ENCODE results near the gene SPACA4.
"Not testable (repeated sequence)": the region's sequence is repeated elsewhere in the genome, so short reads cannot be mapped to it uniquely, and the experiment has no call there.

SPACA4 gene

DNA sequence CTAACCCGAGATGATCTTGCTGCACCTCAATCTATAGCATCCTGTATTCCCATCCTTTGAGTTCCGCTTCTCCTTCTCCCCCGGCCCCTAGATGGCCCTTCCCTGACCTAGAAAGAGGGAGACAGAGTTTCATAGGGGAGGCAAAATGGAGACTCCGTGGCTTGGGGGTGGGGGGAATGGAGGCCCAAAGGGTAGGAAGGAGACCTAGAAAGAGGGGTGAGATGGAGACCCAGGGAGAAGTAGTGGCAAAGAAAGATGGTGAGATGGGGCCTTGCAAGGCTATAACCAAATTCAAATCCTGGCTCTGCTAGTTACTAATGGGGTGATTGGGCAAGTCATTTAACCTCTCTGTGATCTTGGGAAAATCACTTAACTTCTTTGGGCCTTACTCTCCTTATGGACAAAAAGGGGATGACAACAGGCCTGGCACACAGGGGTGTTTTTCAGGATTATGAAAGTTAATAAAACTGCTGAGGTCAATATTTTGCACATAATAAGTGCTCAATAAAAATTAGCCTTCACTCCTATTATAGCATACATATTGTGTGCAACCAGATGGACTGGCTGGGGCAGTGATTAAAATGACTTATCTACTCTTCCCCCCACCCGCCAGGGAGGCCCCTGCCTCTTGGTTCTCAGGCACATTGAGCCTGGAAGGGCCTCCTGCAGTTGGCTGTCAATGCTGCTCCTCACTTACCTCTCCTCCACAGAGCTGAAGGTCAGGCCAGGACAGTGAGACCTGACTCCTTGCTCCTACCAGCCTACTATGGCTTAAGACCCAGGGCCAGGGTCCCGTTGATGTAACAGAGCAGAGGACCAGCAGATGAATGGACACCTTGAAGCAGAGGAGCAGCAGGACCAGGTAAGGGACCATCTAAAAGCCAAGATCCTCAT is 13.4 kb downstream of the SPACA4 start:
- no peak for DNase-seq

DNA sequence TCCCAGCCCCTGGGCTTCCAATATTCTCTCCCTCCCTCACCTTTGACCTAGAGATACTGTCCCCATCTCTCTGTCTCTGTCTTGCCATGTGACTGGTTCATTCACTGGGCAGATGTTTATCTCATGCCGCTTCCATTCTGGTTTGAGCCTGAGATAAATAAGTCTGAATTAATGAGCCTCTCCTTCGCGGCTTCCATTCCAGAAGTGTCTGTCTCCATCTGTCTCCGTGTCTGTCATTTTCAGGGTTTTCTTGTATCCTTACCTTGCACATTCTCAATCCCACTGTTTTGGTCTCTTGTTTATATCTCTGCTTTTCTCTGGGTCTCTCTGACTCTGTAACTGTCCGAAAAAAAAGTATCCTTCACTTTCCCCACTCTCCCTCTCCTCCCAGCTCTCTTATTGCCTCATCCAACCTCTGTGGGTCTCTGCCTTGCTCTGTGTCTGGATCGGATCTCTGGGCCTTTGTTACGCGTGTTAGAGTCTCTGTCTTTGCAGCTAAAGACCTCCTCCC is 17.1 kb downstream of the SPACA4 start:
- no peak for DNase-seq

DNA sequence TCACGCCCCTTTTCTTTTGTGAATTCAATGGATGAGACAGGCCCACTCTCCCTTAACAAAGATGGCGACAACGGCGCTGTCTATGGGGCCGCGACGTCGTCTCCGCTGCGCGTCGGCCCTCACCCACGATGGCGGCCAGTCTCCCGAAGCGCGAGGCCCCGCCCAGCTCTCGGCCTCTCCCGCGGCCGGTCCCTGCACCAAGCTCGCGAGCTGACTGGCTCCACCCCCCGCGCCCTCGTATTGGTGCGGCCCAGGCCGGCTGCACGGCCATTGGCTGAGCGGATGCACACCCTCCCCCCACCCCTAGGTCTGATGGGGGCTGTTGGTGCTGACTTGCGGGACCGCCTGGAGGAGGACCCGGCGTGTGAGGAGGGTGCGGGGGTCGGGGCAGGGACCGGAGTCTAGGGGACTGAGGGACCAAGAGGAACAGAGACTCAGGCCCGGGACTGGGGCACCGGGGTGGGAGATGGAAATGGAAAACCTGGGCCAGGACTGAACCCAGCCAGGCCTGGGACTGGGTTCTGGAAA is 17.6 kb downstream of the SPACA4 start:
- peak; percentile 95 to 99 (median 97) for DNase-seq

- no peak for DNase-seq
Observed at GRCh38 chr19:48624791-48625723, 18.5 kb downstream of the SPACA4 start.

- no peak for DNase-seq
Observed at GRCh38 chr19:48625891-48626327, 19.4 kb downstream of the SPACA4 start.

GRCh38 chr19:48627201-48627864 is 20.8 kb downstream of the SPACA4 start:
- DNase-seq, result no peak

- no peak for DNase-seq
Observed at GRCh38 chr19:48627865-48628314, 21.3 kb downstream of the SPACA4 start.

GRCh38 chr19:48628486-48629296 is 22.1 kb downstream of the SPACA4 start:
- DNase-seq, result no peak

DNA sequence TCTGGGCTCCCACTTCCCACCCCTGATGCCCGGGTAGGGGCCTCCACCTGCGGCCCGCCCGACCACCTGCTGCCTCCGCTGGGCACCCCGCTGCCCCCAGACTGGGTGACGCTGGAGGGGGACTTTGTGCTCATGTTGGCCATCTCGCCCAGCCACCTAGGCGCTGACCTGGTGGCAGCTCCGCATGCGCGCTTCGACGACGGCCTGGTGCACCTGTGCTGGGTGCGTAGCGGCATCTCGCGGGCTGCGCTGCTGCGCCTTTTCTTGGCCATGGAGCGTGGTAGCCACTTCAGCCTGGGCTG is 22.7 kb downstream of the SPACA4 start:
- peak in 1 of 3 experiments; percentile 66 for DNase-seq

GRCh38 chr19:48629599-48630295 is 23.2 kb downstream of the SPACA4 start:
- DNase-seq, result peak in 2 of 3 experiments; percentile 5 to 80

DNA sequence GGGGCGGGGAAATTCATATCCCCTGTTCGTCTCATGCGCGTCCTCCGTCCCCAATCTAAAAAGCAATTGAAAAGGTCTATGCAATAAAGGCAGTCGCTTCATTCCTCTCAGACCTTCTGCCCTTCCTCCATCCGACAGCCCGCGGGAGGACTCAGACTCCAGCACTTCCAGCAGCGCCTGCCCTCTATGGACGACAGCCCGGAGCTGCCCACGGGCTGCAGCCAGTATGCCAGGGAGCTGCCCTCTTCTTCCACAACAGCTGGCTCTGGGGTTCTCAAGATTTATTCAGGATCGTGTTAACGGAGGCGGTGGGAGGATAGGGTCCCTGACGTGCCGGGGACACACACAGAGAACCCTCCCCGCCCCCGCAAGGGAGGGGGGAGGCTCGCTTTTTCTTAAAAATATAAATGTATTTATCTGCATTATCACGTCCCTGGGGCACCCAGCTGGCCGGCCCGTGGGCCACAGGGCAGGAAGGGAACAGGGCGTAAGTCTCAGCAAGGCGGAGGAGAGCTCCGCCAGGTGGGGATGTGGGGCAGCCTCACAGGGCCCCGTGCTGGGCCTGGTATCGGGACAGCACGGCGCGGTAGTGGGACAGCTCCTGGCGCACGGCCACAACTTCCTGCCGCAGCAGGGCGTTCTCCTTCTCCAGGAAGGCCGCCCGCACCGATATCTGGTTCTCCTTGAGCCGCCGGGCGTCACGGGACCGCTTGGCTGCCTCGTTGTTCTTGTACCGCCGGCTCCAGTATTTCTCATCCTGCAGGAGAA is 23.9 kb downstream of the SPACA4 start:
- no peak for DNase-seq

- DNase-seq, result peak in 1 of 3 experiments; percentile 74
Observed at GRCh38 chr19:48631225-48631624, 24.7 kb downstream of the SPACA4 start.

DNA sequence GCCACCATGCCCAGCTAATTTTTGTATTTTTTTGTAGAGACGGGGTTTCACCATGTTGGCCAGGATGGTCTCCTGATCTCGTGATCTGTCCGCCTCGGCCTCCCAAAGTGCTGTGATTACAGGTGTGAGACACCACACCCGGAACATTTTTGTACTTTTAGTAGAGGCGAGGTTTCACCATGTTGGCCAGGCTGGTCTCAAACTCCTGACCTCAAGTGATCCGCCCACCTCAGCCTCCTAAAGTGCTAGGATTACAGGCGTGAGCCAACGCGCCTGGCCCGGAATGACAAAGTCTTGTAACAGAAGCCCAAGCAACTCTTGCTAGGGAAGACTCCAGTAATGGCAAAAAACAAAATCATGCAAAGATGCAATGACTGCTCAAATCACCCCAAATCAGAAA is 25.7 kb downstream of the SPACA4 start:
- DNase-seq, result not testable (repeated sequence)

DNA sequence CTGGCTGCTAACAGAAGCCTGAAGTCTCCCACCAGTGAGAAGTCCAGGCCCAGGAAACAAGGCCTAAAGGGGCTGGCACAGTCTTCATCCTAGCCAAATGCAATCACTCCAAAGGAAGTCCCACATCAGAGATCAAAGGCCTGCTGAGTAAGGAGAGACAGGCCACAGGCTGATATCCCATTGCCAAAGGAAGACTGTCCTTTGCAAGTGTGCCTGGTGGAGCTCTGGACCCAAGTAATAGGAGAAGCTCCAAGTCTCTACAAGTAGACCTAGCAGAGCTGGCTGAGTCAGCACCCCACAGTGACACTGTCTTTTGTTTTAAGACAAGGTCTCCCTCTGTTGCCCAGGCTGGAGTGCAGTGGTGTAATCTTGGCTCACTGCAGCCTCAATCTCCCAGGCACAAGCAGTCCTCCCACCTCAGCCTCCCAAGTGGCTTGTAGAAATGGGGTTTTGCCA is 26.2 kb downstream of the SPACA4 start:
- no peak for DNase-seq

DNA sequence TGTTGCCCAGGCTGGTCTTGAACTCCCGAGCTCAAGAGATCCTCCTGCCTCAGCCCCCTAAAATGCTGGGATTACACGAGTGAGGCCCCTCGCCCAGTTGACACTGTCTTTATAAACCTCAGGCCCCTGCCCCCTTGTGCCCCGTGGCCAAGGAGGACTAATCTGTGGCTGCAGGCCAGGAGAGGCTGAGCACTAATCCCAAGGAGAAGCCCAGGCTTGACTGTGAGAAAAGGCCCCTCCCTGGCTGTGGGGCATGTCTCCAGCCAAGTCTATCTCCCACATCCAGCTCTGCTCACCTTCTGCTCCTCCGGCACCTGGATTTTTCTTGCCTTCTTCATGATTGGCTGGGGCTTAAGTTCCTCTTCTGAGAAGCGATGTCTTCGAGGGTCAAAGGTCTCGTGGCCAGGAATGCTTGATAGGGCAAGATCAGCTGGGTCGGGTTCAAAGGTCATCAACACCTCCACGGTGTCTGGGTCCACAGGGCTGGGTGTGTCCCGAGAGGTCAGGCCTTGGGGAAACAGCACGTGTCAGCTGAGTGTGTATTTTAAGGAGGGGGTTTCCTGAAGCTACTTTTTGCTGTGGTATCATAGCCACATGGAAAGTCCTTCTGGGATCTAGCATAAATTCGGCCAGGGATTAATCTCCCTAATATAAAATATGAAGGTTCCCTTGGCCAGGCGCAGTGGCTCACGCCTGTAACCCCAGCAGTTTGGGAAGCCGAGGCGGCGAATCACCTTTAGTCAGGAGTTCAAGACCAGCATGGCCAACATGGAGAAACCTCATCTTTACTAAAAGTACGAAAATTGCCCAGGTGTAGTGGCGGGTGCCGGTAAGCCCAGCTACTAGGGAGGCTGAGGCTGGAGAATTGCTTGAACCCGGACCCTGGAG is 26.9 kb downstream of the SPACA4 start:
- no peak for DNase-seq

DNA sequence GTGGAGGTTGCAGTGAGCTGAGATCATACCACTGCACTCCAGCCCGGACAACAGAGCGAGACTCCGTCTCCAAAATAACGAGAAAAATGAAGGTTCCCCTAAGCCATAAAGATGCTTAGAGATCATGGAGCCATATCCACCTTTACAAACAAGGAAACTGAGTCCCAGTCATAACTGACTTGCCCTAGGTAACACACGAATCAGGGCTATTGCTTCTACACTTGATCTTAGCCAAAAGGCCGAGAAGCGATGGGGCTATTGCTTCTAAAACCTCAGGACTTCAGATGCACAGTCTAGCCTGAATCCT is 27.4 kb downstream of the SPACA4 start:
- DNase-seq, result no peak

GRCh38 chr19:48634424-48635262 is 28.1 kb downstream of the SPACA4 start:
- DNase-seq, result peak; percentile 95 to 98 (median 97)

DNA sequence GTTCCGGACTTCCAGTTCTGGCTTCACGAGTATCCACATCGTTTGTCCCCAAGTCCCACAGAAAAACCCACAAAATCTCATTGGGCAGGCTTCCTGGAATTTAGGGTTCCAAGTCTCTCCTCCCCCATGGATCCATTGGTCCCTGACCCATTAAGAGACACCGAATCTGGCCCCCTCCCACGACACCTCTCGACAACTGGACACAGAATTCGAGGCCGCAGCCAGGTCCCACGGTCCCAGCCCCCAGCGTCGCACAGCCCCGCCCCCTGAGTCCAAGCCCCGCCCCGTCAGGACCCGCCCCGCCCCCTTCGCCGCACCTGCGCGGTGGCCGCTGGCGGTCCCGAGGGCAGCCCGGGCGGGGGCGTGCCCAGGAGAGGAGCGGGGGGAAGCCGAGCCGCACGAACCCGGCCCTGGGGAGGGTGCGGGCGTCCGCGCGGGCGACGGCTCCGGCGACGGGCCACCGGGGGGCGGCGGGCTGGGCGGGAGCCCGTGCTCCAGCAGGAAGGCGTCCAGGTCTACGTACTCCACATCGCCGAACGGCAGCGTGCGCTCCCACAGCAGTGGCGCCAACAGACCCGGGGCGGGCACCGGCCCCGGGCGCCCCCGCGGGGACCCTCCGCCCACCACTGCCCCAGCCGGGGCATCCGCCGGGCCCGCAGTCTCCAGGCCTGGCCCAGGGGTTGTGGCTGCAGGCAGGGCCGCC is 28.9 kb downstream of the SPACA4 start:
- DNase-seq, result peak; percentile 74 to 86 (median 76)

All from NCI-H1417 (cell line).